ENCODE data around the gene OPCML. TPM values are rescaled to one million over a fixed set of nuclear protein-coding genes. Genes with fewer than 3 reads are reported as not detected.

OPCML gene
- total and polyA plus RNA-seq, 2 donors (not counting 1 experiment from before 2014, with no cell fraction given) = not detected

DNA sequence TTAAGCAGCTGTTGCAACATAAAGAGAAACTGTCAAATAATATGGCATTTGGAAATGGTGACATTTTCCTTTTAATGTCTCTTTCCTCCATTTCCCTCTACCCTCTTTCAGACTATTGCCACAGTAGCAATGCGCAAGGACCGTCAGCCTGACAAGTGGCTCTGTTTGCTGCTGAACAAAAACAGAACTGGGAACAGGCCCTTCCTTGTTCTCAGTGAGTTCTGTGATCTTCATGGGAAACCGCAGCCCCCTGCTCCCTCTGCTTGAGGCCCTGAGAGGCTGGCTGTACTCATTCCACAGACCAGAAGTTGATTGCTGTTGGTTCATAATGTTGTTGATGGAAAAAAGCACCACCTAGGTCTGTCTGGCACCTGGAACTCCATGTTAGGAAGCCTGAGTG, 559.7 kb downstream of the OPCML start:
- Histone ChIP-seq H4K20me1 (ENCODE audit: control insufficient read depth, insufficient read depth, low read length, poor library complexity, severe bottlenecking) (no peaks in the 10 kb centered on the region), H3K79me2 (ENCODE audit: control insufficient read depth, insufficient read depth, low read length) (no peaks in the 10 kb centered on the region), H3K27ac (ENCODE audit: low read length in 2 of 2) (no peak overlapping the region), H3K4me2 (replicated peaks; ENCODE audit: low read depth, low read length, poor library complexity, severe bottlenecking) (no peak overlapping the region), H3K9me3 (ENCODE audit: control extremely low read depth in 1 of 3, control insufficient read depth in 2 of 3, insufficient read depth in 1 of 3, low read length in 2 of 3) (peaks cover 0 to 2% (median 0%) of the 10 kb centered on the region in 3 donors), H3K9ac (ENCODE audit: low read length) (no peak overlapping the region), H2AFZ (ENCODE audit: insufficient read depth, low read depth, low read length, poor library complexity, severe bottlenecking) (no peak overlapping the region), H3K27me3 (replicated peaks in 1 of 4; ENCODE audit: control extremely low read depth in 1 of 4, control insufficient read depth in 3 of 4, insufficient read depth in 4 of 4, low read length in 3 of 4) (no peaks in the 10 kb centered on the region), H3K4me1 (ENCODE audit: control insufficient read depth in 2 of 2, insufficient read depth in 2 of 2, low read length in 2 of 2) (no peaks in the 10 kb centered on the region), H3K36me3 (replicated peaks in 1 of 2; ENCODE audit: control extremely low read depth in 1 of 2, control insufficient read depth in 1 of 2, extremely low read depth in 1 of 2, insufficient read depth in 2 of 2, low read length in 1 of 2) (no peaks in the 10 kb centered on the region), H3K4me3 (ENCODE audit: control extremely low read depth in 1 of 5, extremely low read depth in 1 of 5, insufficient read depth in 1 of 5, low read depth in 2 of 5, low read length in 4 of 5) (no peak overlapping the region)
- ChIA-PET POLR2A (no interaction called here), CTCF (no interaction called here)
- Mint-ChIP-seq H3K4me3 (no peak overlapping the region), H3K27me3 (no peaks in the 10 kb centered on the region), H3K27ac (no peak overlapping the region), H3K4me1 (no peaks in the 10 kb centered on the region), H3K9me3 (ENCODE audit: insufficient read depth) (no peaks in the 10 kb centered on the region)
- 57% methylated on average over 3 of the region's 3 CpGs for WGBS (ENCODE audit: insufficient coverage)
- TF ChIP-seq EZH2 (IDR thresholded peaks at IDR 0.05; ENCODE audit: borderline replicate concordance, insufficient read depth, low read depth, low read length, poor library complexity, severe bottlenecking) = no peak
- TF ChIP-seq CTCF (IDR thresholded peaks at IDR 0.05) = no peak
- DNase-seq = no peak
- intact Hi-C loops (cut with micrococcal nuclease) = no loop called here
- no peak for ATAC-seq (ENCODE audit: low read depth)

DNA sequence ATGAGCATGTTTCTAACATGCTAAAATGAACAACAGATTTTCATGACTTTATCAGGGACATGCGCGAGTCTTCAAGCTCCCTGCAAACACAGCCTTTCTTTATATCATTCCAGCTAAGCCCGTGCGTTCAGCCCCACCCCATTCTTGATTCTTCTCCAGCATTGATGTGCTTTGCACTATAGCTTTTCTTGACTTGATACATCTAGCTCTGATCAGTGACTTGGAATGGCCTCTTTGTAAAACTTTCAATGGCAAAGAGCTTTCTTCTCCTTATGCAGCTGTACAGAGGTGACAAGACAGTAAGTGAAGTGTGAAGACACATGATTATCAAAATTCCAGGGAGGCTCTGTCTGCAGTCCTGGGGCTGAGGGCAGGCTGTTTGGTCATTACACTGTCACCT, 561.0 kb downstream of the OPCML start:
- Mint-ChIP-seq H3K9me3 (ENCODE audit: insufficient read depth) (no peaks in the 10 kb centered on the region), H3K27me3 (no peaks in the 10 kb centered on the region), H3K4me1 (no peaks in the 10 kb centered on the region), H3K4me3 (no peak overlapping the region), H3K27ac (no peak overlapping the region)
- Histone ChIP-seq H3K27me3 (replicated peaks in 1 of 4; ENCODE audit: control extremely low read depth in 1 of 4, control insufficient read depth in 3 of 4, insufficient read depth in 4 of 4, low read length in 3 of 4) (no peaks in the 10 kb centered on the region), H3K9ac (ENCODE audit: low read length) (no peak overlapping the region), H3K36me3 (replicated peaks in 1 of 2; ENCODE audit: control extremely low read depth in 1 of 2, control insufficient read depth in 1 of 2, extremely low read depth in 1 of 2, insufficient read depth in 2 of 2, low read length in 1 of 2) (no peaks in the 10 kb centered on the region), H2AFZ (ENCODE audit: insufficient read depth, low read depth, low read length, poor library complexity, severe bottlenecking) (no peak overlapping the region), H3K79me2 (ENCODE audit: control insufficient read depth, insufficient read depth, low read length) (no peaks in the 10 kb centered on the region), H3K9me3 (ENCODE audit: control extremely low read depth in 1 of 3, control insufficient read depth in 2 of 3, insufficient read depth in 1 of 3, low read length in 2 of 3) (peaks cover 0 to 2% (median 0%) of the 10 kb centered on the region in 3 donors), H3K4me1 (ENCODE audit: control insufficient read depth in 2 of 2, insufficient read depth in 2 of 2, low read length in 2 of 2) (no peaks in the 10 kb centered on the region), H3K27ac (ENCODE audit: low read length in 2 of 2) (no peak overlapping the region), H3K4me2 (replicated peaks; ENCODE audit: low read depth, low read length, poor library complexity, severe bottlenecking) (no peak overlapping the region), H4K20me1 (ENCODE audit: control insufficient read depth, insufficient read depth, low read length, poor library complexity, severe bottlenecking) (no peaks in the 10 kb centered on the region), H3K4me3 (ENCODE audit: control extremely low read depth in 1 of 5, extremely low read depth in 1 of 5, insufficient read depth in 1 of 5, low read depth in 2 of 5, low read length in 4 of 5) (no peak overlapping the region)
- TF ChIP-seq EZH2 (IDR thresholded peaks at IDR 0.05; ENCODE audit: borderline replicate concordance, insufficient read depth, low read depth, low read length, poor library complexity, severe bottlenecking) = no peak
- no peak for TF ChIP-seq CTCF (IDR thresholded peaks at IDR 0.05)
- DNase-seq = no peak
- intact Hi-C loops (cut with micrococcal nuclease) = no loop called here
- CTCF ChIA-PET = no interaction called here
- POLR2A ChIA-PET = no interaction called here
- WGBS (ENCODE audit: insufficient coverage) = 100% methylated on average over 4 of the region's 4 CpGs
- no peak for ATAC-seq (ENCODE audit: low read depth)
